Tongue (tissue), 2 donors: ENCODE results near the gene CERK. TPM values are rescaled to one million over a fixed set of nuclear protein-coding genes. Genes with fewer than 3 reads are reported as not detected.
"Not testable (repeated sequence)": the region's sequence is repeated elsewhere in the genome, so short reads cannot be mapped to it uniquely, and the experiment has no call there.

ENCODE experiments used
- DNase-seq: peaks from one replicate; pipeline ENCODE4 v3.0.0-alpha.2; 2015
- total RNA-seq: library from RNA; depleted of rRNA; stranded (reverse); fragments of >200 nt; gene quantifications from one replicate; pipeline ENCODE4 v1.2.3, GENCODE V29; 2014

Gene CERK
- total RNA-seq, 1 donor from 2014 or later = 25.6 TPM

- DNase-seq = not testable (repeated sequence)
These were observed 95.1 kb downstream of the CERK start for GRCh38 chr22:46642840-46643480.

DNA sequence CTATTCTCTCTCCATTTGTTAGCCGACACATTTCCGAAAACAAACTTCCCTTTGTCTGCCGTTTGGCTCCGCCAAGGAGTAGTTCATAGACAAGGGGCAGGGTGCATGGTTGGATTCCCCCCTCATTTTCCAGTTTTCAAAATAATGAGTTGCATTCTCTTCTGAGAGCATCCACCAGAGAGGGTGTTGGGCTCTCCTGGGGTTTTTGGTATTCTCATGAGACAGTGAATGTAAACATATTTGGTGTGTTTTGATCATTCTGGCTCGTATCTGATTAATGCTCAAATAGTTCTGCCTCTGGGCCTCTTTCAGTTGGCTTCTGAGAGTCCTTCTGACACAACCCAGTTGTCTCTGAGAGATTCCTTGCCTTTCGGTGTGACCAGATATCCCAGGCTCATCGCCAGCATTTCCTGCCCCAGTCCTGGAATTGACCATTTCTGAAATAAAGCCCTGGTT lies 96.2 kb downstream of the CERK start:
- no peak for DNase-seq

DNA sequence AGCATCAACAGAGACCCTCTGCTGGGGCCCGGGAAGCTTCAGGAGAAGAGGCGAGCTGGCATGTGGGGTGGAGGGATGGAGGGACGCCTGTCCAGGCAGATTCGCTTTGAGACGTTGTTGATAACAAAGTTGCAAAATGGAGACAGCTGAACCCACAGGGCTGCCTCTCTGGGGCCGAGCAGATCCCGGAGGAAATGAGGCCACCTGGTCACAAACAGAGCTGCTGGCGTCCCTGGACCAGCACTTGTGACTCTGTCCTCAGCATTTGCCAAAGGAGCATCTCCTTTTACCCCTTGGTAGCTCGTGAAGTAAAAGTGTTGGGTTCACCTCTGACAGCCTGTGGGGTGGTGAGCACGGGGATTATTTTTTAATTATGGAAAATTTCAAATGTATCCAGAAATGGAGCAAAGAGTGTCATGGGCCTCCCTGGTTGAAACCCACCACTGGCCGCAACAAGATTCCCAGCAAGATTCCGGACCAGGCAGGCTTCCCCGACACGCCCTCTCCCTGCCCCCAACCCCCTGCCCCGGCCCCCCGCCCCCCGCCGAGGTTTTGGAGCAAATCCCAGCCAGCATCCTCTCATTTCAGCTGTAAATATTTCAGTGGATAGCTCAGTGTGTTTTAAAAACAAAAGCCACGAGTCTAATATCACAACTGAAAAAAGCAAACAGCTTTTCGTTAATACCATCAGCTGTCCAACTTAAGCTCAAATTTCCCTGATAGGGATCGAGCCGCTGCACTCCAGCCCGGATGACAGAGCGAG lies 97.6 kb downstream of the CERK start:
- DNase-seq = no peak

DNA sequence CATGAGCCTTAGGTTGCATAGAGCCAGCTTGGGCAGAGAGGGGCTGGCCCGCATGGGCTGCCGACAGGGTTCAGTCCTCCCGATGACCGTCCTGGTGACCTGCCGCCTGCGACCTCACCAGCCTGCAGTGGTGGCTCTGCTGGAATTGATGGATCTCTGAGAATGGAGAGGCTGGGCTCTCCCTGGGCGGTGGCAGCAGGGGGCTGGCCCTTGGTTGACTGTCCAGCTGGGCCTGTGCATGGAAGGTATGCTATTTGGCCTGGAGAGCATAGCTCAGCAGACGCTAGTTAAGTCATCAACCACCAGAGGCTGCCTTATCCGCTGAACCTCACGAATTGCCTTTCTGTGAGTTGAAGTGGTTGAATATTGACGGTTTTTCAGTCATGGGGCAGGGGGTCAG lies 98.2 kb downstream of the CERK start:
- DNase-seq = no peak

GRCh38 chr22:46638601-46639431 lies 99.2 kb downstream of the CERK start:
- DNase-seq = no peak

- DNase-seq = no peak
These were observed 100.1 kb downstream of the CERK start for GRCh38 chr22:46637711-46638600.

DNA sequence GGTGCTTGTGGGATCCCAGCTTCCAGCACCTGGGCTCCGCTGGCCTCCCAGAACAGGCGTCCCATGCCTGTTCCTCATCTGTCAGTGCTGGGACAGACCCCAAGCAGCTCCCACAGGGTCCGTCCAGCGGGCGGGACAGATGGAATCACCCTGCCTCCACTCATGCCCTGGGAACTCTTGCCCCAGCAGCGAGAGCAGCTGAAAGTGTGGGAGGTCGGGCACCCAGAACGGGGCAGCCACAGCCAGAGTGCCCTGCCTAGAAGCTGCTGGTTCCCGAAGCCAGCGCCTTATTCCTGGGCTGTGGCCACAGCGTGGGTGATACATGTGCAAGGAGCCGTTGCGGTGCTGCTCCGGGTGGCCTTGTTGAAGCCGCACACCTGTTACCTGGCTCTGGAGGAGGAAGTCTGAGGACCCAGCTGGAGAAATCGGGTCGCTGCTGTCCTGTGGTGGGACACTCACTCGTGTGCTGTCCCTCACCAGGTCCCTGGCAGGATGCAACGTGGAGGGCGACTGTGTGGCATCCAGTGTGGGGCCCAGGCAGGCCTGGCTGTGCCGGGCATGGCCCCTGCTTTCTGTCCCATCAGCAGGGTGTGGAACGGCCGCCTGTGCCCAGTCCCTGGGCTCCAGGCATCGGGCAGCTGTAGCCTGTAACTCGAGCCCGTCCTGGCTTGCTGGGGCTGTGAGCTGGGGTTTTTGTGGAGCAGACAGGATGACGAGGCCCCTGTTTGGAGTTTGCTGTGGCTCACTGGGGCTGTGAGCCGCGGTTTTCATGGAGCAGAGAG lies 101.6 kb downstream of the CERK start:
- DNase-seq = peak; percentile 81

GRCh38 chr22:46635756-46636155 lies 102.3 kb downstream of the CERK start:
- no peak for DNase-seq

- not testable (repeated sequence) for DNase-seq
These were observed 102.9 kb downstream of the CERK start for GRCh38 chr22:46634973-46635685.

Other genes with a start within 250 kb of the CERK start
- 18.1 TPM for gene CELSR1, start 200.6 kb downstream of the CERK start, total RNA-seq
- gene GRAMD4, start 117.9 kb downstream of the CERK start, total RNA-seq = 24.8 TPM
- gene TBC1D22A, start 24.4 kb upstream of the CERK start, total RNA-seq = 14.3 TPM